HG02973 (cell line): ENCODE data around the gene UBL3.

Source experiments
- ATAC-seq: cut with Tn5 transposase; IDR thresholded peaks from one replicate; pipeline ENCODE4 v1.9.1; 2021; ENCODE audit warnings: moderate library complexity; ENCODE audit not compliant: unreplicated experiment

The UBL3 gene

DNA sequence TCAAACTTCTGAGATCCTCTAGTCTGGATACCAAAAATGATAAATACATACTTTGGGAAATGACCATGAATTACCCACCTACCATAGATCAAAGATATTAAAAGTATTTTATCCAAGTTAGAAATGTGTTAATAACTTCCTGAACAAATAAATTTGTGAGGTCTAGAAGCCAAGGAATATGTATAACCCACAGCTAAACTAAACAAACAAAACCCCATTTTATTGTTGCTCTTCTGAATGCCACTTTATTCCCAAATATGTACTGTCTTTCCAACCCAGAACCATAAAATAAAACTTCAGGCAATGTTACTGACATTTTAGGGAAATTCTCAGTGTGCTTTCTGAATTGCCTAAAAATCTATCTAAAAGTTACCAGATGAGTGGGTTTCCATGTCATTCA is 35.1 kb downstream of the UBL3 start:
- no peak for ATAC-seq

GRCh38 chr13:29810898-29811297 is 39.5 kb downstream of the UBL3 start:
- no peak for ATAC-seq

GRCh38 chr13:29810145-29810742 is 40.2 kb downstream of the UBL3 start:
- ATAC-seq, result peak; percentile 58

- ATAC-seq, result no peak
Measured at GRCh38 chr13:29808264-29808663, 42.2 kb downstream of the UBL3 start.

DNA sequence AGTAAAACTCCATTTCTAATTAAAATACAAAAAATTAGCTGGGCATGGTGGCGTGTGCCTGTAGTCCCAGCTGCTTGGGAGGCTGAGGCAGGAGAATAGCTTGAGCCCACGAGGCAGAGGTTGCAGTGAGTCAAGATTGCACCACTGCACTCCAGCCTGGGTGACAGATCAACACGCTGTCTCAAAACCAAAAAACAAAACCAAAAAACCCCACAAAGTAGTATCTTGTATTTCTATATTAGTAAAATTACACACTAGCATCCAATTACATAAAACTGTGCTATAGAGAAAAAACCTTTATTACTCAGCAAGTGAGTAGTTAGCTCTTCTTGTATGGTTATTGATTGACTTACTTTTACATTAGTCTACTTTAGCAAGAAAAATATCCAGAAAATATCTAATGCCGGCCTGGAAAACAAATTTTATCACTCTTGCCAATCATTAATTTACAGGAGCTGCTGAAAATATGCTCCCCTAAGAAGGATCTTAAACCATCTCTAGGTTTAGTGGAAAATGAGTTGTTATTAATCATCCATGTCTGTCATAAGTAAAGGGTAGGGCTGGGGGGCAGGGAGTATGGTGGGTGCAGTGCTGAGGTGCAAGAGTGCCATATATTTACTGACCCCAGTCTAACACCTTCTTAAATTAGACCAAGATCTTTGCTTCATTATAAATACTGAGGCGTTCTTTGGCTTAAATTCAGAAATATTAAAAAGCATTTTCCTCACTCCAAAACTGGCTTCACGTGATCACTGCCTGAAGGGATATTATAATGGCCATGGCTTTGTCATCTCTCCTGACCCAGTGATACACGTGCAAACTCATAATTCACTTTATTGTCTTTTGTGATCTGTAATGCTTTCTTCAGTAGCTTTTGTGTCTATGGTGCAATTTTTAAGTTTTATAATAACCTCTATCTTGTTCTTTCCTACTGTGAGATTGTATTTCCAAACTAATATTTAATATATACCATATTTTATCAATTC is 44.1 kb downstream of the UBL3 start:
- ATAC-seq, result peak; percentile 43

- no peak for ATAC-seq
Measured at GRCh38 chr13:29803221-29803620, 47.2 kb downstream of the UBL3 start.

DNA sequence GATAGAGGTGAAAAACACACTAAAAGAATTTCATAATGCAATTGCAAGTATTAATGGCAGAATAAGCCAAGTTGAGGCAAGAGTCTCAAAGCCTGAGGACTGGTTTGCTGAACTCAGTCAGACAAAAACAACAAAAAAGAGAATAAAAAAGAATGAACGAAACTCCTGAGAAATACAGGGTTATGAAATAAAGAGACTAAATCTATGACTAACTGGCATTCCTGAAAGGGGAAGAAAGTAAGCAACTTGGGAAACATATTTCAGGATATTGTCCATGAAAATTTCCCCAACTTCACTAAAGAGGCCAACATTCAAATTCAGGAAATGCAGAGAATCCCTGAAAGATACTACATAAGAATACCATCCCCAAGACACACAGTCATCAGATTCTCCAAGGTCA is 47.8 kb downstream of the UBL3 start:
- no peak for ATAC-seq

DNA sequence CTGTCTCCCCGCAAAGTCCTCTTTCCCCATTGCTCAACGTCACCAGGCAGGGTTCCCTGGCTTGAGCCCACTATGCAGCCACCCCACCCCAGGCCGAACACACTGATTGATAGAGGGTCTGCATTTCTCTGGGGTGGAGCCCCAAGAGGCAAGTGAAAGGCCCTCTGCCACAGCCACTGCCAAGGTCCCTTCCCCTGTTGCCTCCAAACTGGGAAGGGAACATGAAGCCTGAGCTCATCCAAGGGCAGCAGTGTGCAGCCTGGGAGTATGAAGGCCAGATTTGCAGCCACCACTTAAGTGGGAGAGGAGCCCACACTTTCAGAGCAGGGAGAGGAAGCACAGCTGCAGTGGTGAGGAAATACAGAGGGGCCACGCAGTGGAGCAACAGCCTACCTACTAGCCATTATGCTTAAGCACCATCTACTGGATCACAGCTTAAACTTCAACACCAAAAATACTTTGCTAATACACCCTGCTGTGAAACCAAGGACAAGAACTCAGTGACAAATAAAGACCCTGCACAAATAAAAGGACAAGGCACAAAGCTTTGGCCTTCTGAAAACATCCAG is 48.6 kb downstream of the UBL3 start:
- no peak for ATAC-seq

GRCh38 chr13:29801102-29801501 is 49.3 kb downstream of the UBL3 start:
- no peak for ATAC-seq

- ATAC-seq, result no peak
Measured at GRCh38 chr13:29800687-29801086, 49.7 kb downstream of the UBL3 start.

DNA sequence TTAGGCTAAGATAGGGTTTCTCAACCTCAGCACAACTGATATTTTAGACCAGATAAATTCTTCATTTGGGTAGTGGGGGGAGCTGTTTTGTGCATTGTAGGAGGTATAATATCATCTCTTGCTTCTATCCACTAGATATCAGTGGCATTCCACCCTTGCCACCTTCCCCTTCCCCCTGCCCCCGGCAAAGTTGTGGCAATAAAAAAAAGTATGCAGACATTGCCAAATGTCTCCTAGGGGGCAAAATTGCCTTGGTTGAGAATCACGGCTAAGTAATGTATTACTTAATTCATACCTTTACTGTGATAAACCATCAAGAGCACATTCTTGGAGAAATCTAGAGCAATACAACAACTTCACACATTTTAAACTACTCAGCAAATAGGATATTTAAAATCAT is 51.4 kb downstream of the UBL3 start:
- no peak for ATAC-seq

- ATAC-seq, result no peak
Measured at GRCh38 chr13:29791997-29792780, 58.2 kb downstream of the UBL3 start.

- no peak for ATAC-seq
Measured at GRCh38 chr13:29791508-29791907, 58.9 kb downstream of the UBL3 start.

DNA sequence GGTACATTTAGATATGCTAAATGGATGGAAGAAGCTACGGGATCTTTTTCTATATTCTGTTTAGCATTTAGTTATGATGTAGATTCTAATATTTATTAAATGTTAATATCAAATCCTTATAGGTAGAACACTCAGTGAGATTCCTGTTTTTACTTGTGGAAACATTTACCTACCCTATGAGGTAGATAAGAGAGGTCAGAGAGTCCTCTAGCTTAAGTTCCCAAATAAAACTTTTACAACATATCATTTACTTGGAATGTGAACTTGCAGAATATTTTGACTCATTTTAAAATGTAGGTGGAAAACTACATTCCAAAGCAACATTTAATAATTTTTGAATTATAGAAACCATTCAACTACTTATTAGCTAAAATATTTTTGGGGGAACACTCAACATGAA is 63.7 kb downstream of the UBL3 start:
- ATAC-seq, result no peak

- no peak for ATAC-seq
Measured at GRCh38 chr13:29785978-29786377, 64.4 kb downstream of the UBL3 start.

DNA sequence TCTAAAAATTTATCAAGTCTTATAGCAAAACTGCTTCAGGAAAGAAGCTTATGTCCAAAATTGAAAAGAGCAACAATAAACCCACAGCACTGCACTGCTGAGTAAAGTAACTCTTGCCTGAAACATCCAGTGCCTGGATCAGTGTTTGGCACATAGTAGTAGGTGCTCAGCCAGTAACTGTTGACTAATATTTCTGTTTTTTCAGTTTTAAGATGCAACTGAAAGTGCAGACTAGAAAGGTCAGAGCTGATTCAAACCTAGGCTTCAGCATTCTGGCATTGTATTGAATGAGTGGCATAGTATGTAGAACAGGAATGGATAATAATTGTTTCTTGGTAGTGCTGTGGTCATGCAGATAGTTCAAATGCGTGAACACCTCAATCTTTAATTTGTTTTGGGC is 67.6 kb downstream of the UBL3 start:
- no peak for ATAC-seq

- no peak for ATAC-seq
Measured at GRCh38 chr13:29774830-29775229, 75.6 kb downstream of the UBL3 start.

DNA sequence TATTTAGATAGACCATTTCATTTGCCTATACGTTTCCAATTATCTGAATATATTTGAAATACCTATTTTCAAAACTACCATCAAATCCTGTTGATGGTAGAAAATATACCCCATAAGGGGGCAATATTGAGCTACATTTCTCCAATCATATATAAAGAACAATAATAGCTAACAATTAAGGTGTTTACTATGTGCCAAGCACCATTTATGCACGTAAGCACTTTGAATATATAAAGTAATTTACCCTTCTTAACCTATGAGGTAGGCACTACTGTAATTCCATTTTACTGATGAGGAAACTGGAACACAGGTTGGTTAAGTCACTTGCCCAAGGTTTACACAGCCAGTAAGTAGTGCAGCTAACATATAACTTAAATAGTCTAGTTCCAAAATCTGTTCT is 79.2 kb downstream of the UBL3 start:
- ATAC-seq, result no peak

DNA sequence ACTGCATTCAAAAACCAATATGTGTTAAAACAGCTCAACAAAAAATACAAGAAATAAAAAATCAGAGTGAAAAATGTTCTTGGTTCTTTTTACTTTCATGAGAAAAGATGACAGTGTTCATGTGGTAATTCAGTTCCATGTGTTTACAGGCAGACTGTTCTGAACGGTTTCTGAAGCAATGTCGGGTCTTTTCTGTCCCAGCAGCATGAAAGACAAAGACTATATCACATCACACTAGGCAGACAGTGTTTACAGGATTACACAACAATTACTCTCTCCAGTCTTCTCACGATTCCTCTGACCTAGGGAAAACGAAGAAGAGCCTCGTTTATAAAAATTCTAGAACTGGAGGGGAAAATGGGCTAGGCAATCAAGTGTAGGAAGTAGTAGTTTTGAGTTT is 83.4 kb downstream of the UBL3 start:
- ATAC-seq, result no peak

GRCh38 chr13:29763436-29764180 is 86.8 kb downstream of the UBL3 start:
- no peak for ATAC-seq

DNA sequence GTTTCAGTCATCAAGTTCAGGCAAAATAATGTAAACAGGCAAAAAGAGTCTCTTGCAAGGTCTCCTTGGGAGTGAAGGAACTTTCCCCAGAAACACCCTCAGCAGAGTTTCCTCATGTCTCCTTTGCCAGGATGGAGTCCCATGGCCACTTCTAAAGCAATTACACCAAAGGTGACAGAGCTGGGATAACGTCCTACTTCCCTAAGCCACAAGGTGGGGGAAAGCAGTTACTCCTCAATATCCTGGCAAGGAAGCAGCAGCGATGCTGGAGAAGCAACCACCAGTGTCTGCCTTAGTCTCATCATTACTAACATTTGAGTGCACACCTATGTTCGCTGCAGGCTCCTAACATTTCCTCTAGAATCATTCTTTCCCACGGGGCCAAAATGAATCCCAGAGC is 88.6 kb downstream of the UBL3 start:
- no peak for ATAC-seq
